Testis (tissue), 2 donors: ENCODE data around the gene RNF149.
"Not testable (repeated sequence)": the region's sequence is repeated elsewhere in the genome, so short reads cannot be mapped to it uniquely, and the experiment has no call there.

ENCODE experiments used
- POLR2A ChIP-seq: fragments of 450-650 bp; IDR thresholded peaks from one replicate; pipeline ENCODE4 v1.6.1; 2017; ENCODE audit warnings: antibody characterized with exemption, mild to moderate bottlenecking, moderate library complexity
- TF ChIP-seq, protein P1 (sequence below), 3 experiments: fragments of 450-650 bp in 2 of 3; fragments of 200-600 bp in 1 of 3; sonication (generic) in 1 of 3; IDR thresholded peaks; one replicate each; pipeline ENCODE4 v1.5.1; 2016 to 2019; ENCODE audit warnings: antibody characterized with exemption in 3 of 3, mild to moderate bottlenecking in 2 of 3, moderate library complexity in 1 of 3

DNA sequence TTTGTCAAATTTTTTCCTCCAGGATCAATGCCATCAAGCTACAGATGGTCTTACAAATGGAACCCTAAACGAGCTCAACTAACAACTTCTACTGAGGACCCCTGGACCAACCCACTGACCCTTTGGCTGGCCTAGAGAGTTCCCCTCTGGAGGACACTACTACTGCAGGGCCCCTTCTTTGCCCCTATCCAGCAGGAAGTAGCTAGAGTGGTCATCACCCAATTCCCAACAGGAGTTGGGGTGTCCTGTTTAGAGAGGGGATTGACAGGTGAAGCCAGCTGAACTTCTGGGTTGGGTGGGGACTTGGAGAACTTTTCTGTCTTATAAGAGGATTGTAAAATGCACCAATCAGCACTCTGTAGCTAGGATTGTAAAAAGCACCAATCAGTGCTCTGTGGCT is 72.5 kb downstream of the RNF149 start:
- TF ChIP-seq, protein P1, sequence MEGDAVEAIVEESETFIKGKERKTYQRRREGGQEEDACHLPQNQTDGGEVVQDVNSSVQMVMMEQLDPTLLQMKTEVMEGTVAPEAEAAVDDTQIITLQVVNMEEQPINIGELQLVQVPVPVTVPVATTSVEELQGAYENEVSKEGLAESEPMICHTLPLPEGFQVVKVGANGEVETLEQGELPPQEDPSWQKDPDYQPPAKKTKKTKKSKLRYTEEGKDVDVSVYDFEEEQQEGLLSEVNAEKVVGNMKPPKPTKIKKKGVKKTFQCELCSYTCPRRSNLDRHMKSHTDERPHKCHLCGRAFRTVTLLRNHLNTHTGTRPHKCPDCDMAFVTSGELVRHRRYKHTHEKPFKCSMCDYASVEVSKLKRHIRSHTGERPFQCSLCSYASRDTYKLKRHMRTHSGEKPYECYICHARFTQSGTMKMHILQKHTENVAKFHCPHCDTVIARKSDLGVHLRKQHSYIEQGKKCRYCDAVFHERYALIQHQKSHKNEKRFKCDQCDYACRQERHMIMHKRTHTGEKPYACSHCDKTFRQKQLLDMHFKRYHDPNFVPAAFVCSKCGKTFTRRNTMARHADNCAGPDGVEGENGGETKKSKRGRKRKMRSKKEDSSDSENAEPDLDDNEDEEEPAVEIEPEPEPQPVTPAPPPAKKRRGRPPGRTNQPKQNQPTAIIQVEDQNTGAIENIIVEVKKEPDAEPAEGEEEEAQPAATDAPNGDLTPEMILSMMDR (IDR thresholded peaks at IDR 0.05), result not testable (repeated sequence)
- not testable (repeated sequence) for TF ChIP-seq POLR2A
